Measurements from ENCODE around the gene CD40.

The CD40 gene

GRCh38 chr20:46137816-46138215 lies 19.7 kb downstream of the CD40 start:
- H3K36me3 ChIP-seq (ENCODE audit: control insufficient read depth, insufficient read depth, low read length, severe bottlenecking): no peaks in the 10 kb centered on the region
- H3K4me1 ChIP-seq (ENCODE audit: control insufficient read depth, insufficient read depth, low read length): peaks cover 6% of the 10 kb centered on the region
- H3K27me3 ChIP-seq (replicated peaks; ENCODE audit: control insufficient read depth, insufficient read depth, low read length): peaks cover 78% of the 10 kb centered on the region
- H3K9ac ChIP-seq (ENCODE audit: low read length): no peak overlapping the region
- no peaks in the 10 kb centered on the region for H3K9me3 ChIP-seq (ENCODE audit: control insufficient read depth, low read length)
- DNase-seq (ENCODE audit: low read depth): no peak
- no peak overlapping the region for H3K4me3 ChIP-seq (ENCODE audit: low read length)

- DNase-seq (ENCODE audit: low read depth): no peak
- Histone ChIP-seq H3K4me1 (ENCODE audit: control insufficient read depth, insufficient read depth, low read length) (peaks cover 6% of the 10 kb centered on the region), H3K9ac (ENCODE audit: low read length) (no peak overlapping the region), H3K4me3 (ENCODE audit: low read length) (no peak overlapping the region), H3K9me3 (ENCODE audit: control insufficient read depth, low read length) (no peaks in the 10 kb centered on the region), H3K36me3 (ENCODE audit: control insufficient read depth, insufficient read depth, low read length, severe bottlenecking) (no peaks in the 10 kb centered on the region), H3K27me3 (replicated peaks; ENCODE audit: control insufficient read depth, insufficient read depth, low read length) (peaks cover 81% of the 10 kb centered on the region)
These were observed 21.3 kb downstream of the CD40 start for GRCh38 chr20:46139266-46139889.

GRCh38 chr20:46139908-46140482 lies 21.9 kb downstream of the CD40 start:
- peaks cover 78% of the 10 kb centered on the region for H3K27me3 ChIP-seq (replicated peaks; ENCODE audit: control insufficient read depth, insufficient read depth, low read length)

GRCh38 chr20:46142124-46142523 lies 24.0 kb downstream of the CD40 start:
- Histone ChIP-seq H3K27me3 (replicated peaks; ENCODE audit: control insufficient read depth, insufficient read depth, low read length) (peaks cover 86% of the 10 kb centered on the region), H3K4me3 (ENCODE audit: low read length) (no peak overlapping the region), H3K9ac (ENCODE audit: low read length) (no peak overlapping the region), H3K4me1 (ENCODE audit: control insufficient read depth, insufficient read depth, low read length) (peaks cover 6% of the 10 kb centered on the region), H3K36me3 (ENCODE audit: control insufficient read depth, insufficient read depth, low read length, severe bottlenecking) (no peaks in the 10 kb centered on the region), H3K9me3 (ENCODE audit: control insufficient read depth, low read length) (no peaks in the 10 kb centered on the region)
- DNase-seq (ENCODE audit: low read depth): no peak

More at GRCh38 chr20:46139908-46140482, 21.9 kb downstream of the CD40 start:
- Histone ChIP-seq H3K9me3 (ENCODE audit: control insufficient read depth, low read length) (no peaks in the 10 kb centered on the region), H3K9ac (ENCODE audit: low read length) (no peak overlapping the region), H3K4me1 (ENCODE audit: control insufficient read depth, insufficient read depth, low read length) (peaks cover 6% of the 10 kb centered on the region), H3K4me3 (ENCODE audit: low read length) (no peak overlapping the region), H3K36me3 (ENCODE audit: control insufficient read depth, insufficient read depth, low read length, severe bottlenecking) (no peaks in the 10 kb centered on the region)
- no peak for DNase-seq (ENCODE audit: low read depth)

GRCh38 chr20:46144432-46145025 lies 26.4 kb downstream of the CD40 start:
- H3K9ac ChIP-seq (ENCODE audit: low read length): no peak overlapping the region
- no peaks in the 10 kb centered on the region for H3K9me3 ChIP-seq (ENCODE audit: control insufficient read depth, low read length)
- H3K36me3 ChIP-seq (ENCODE audit: control insufficient read depth, insufficient read depth, low read length, severe bottlenecking): no peaks in the 10 kb centered on the region
- peaks cover 73% of the 10 kb centered on the region for H3K27me3 ChIP-seq (replicated peaks; ENCODE audit: control insufficient read depth, insufficient read depth, low read length)
- no peak for DNase-seq (ENCODE audit: low read depth)
- H3K4me1 ChIP-seq (ENCODE audit: control insufficient read depth, insufficient read depth, low read length): peaks cover 6% of the 10 kb centered on the region
- no peak overlapping the region for H3K4me3 ChIP-seq (ENCODE audit: low read length)

- H3K4me3 ChIP-seq (ENCODE audit: low read length): no peak overlapping the region
- no peaks in the 10 kb centered on the region for H3K36me3 ChIP-seq (ENCODE audit: control insufficient read depth, insufficient read depth, low read length, severe bottlenecking)
- no peaks in the 10 kb centered on the region for H3K9me3 ChIP-seq (ENCODE audit: control insufficient read depth, low read length)
- peaks cover 69% of the 10 kb centered on the region for H3K27me3 ChIP-seq (replicated peaks; ENCODE audit: control insufficient read depth, insufficient read depth, low read length)
- H3K4me1 ChIP-seq (ENCODE audit: control insufficient read depth, insufficient read depth, low read length): peaks cover 6% of the 10 kb centered on the region
- no peak overlapping the region for H3K9ac ChIP-seq (ENCODE audit: low read length)
- DNase-seq (ENCODE audit: low read depth): no peak
These were observed 27.6 kb downstream of the CD40 start for GRCh38 chr20:46145713-46146112.

GRCh38 chr20:46148313-46149208 lies 30.4 kb downstream of the CD40 start:
- Histone ChIP-seq H3K9ac (ENCODE audit: low read length) (no peak overlapping the region), H3K9me3 (ENCODE audit: control insufficient read depth, low read length) (no peaks in the 10 kb centered on the region), H3K4me3 (ENCODE audit: low read length) (no peak overlapping the region), H3K27me3 (replicated peaks; ENCODE audit: control insufficient read depth, insufficient read depth, low read length) (peaks cover 60% of the 10 kb centered on the region), H3K4me1 (ENCODE audit: control insufficient read depth, insufficient read depth, low read length) (no peaks in the 10 kb centered on the region), H3K36me3 (ENCODE audit: control insufficient read depth, insufficient read depth, low read length, severe bottlenecking) (no peaks in the 10 kb centered on the region)
- no peak for DNase-seq (ENCODE audit: low read depth)

GRCh38 chr20:46150943-46151342 lies 32.8 kb downstream of the CD40 start:
- H3K36me3 ChIP-seq (ENCODE audit: control insufficient read depth, insufficient read depth, low read length, severe bottlenecking): no peaks in the 10 kb centered on the region
- H3K27me3 ChIP-seq (replicated peaks; ENCODE audit: control insufficient read depth, insufficient read depth, low read length): peaks cover 68% of the 10 kb centered on the region
- no peak overlapping the region for H3K9ac ChIP-seq (ENCODE audit: low read length)
- no peak for DNase-seq (ENCODE audit: low read depth)
- H3K4me3 ChIP-seq (ENCODE audit: low read length): no peak overlapping the region
- no peaks in the 10 kb centered on the region for H3K4me1 ChIP-seq (ENCODE audit: control insufficient read depth, insufficient read depth, low read length)
- no peaks in the 10 kb centered on the region for H3K9me3 ChIP-seq (ENCODE audit: control insufficient read depth, low read length)

GRCh38 chr20:46151936-46152335 lies 33.8 kb downstream of the CD40 start:
- Histone ChIP-seq H3K4me3 (ENCODE audit: low read length) (no peak overlapping the region), H3K9me3 (ENCODE audit: control insufficient read depth, low read length) (no peaks in the 10 kb centered on the region), H3K36me3 (ENCODE audit: control insufficient read depth, insufficient read depth, low read length, severe bottlenecking) (no peaks in the 10 kb centered on the region), H3K9ac (ENCODE audit: low read length) (no peak overlapping the region), H3K27me3 (replicated peaks; ENCODE audit: control insufficient read depth, insufficient read depth, low read length) (peaks cover 67% of the 10 kb centered on the region), H3K4me1 (ENCODE audit: control insufficient read depth, insufficient read depth, low read length) (no peaks in the 10 kb centered on the region)
- no peak for DNase-seq (ENCODE audit: low read depth)

GRCh38 chr20:46152824-46153586 lies 34.9 kb downstream of the CD40 start:
- peaks cover 71% of the 10 kb centered on the region for H3K27me3 ChIP-seq (replicated peaks; ENCODE audit: control insufficient read depth, insufficient read depth, low read length)
- no peak for DNase-seq (ENCODE audit: low read depth)
- H3K4me3 ChIP-seq (ENCODE audit: low read length): no peak overlapping the region
- no peaks in the 10 kb centered on the region for H3K9me3 ChIP-seq (ENCODE audit: control insufficient read depth, low read length)
- H3K4me1 ChIP-seq (ENCODE audit: control insufficient read depth, insufficient read depth, low read length): no peaks in the 10 kb centered on the region
- H3K36me3 ChIP-seq (ENCODE audit: control insufficient read depth, insufficient read depth, low read length, severe bottlenecking): no peaks in the 10 kb centered on the region
- no peak overlapping the region for H3K9ac ChIP-seq (ENCODE audit: low read length)
